ENCODE measurements around the gene ZFHX3.
"Not testable (repeated sequence)": the region's sequence is repeated elsewhere in the genome, so short reads cannot be mapped to it uniquely, and the experiment has no call there.

Gene ZFHX3

DNA sequence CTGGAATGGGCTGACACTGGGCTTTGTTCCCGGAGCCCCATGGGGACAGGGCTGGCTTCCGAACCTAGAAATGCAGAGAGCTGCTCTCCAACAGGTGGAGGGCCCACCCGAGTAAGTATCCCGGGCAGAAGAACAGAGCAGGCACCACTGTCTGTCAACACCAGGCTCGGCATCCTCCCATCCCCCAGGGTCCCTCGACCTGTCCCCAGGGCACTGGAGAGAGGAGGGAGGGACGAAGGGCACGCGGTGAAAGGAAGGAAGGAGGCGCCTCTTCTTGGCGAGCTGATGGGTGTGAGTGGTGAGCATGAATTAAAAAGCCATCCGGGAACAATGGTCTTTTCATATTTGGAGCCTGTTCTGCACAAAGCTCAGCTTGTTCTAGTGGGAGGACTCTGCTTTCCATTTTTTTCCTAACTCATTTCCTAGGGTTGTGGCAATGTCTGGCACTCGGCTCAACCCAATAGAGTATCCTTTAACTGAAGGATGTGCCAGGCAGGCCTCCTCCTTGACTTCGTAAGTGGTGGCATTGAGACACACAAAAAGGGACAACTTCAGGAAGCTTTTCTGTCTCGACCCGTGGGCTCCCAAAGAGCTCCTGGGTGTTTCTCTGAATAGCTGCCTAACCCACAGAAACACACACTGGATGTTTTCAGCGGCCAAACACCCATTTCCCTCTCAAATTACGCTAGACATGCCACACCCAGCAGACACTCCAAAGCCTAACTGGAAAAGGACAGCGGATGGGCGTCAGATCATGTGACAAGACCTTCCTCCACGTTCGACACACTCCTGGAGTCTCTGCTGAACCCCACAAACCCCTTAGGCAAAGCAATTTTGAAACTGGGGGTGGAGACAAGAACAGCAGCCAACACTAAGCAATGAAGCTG is 47.7 kb downstream of the ZFHX3 start:
- peak in 49 of 56 donors; percentile 18 to 77 (median 53) for DNase-seq

DNA sequence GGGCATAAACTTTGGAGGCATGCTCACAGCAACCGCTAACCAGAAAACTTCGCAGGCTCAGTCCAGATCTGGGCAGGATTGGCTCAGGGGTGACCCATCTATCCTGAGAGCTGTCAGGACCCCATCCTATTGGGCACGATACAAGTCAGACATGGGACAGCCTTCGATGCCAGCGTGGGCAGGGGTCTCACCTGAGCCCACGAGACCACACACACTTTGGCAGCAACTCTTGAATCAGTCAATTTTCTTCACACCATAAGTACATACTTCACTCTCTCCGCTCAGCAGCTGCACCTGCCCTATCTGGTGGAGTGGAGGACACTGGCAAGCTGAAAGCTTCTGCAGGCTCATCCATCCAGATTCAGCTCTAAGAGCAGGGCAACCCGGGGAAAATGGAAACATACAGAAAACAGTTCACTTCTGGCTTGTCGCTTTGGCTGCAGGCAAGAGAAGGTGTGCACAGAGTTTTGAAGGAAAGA is 48.3 kb downstream of the ZFHX3 start:
- DNase-seq = no peak

DNA sequence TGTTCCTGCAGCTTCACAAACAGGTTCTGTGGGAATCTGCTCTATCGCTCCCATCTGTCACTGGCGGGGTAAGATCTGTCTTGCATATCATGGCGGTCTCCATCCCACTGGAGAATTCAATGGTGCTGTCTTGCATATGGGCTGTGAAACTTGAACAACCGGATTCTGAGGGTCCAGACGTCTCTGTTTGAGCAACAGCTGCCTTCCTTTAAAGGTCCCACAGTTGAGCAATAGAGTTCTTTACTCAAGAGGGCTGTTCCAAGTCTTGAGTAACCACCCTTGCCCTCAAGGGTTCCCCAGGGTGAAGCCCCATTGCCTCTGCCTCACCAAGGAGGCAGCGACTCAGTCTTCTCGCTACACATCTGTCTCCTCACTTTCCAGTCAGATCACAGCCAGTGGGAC is 50.8 kb downstream of the ZFHX3 start:
- DNase-seq = no peak

GRCh38 chr16:72996291-72997062 is 51.5 kb downstream of the ZFHX3 start:
- no peak for DNase-seq

- not testable (repeated sequence) for DNase-seq
Measured at GRCh38 chr16:72995882-72996270, 52.1 kb downstream of the ZFHX3 start.

GRCh38 chr16:72995151-72995881 is 52.6 kb downstream of the ZFHX3 start:
- DNase-seq = no peak

- DNase-seq = no peak
Measured at GRCh38 chr16:72992142-72992601, 55.8 kb downstream of the ZFHX3 start.

DNA sequence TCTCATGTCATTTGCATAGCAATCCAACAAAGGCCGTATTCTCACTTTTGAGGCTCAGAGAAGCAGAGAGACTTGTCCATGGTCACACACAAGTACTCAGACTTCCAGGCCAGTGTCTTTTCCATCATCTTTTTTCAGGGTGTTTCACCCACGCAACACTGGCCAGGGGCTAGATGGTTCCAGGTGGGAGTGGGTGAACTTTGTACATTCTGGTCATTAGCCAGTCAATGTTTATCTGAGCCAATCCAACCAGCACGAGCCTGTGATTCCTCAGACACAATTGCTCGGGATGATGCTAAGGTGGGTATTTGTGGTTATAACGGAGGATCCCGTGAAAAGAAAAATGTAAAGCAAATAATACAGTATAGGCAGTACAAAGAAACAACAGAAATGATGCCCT is 56.3 kb downstream of the ZFHX3 start:
- no peak for DNase-seq

- no peak for DNase-seq
Measured at GRCh38 chr16:72991211-72991610, 56.7 kb downstream of the ZFHX3 start.

GRCh38 chr16:72990571-72990970 is 57.4 kb downstream of the ZFHX3 start:
- DNase-seq = no peak

DNA sequence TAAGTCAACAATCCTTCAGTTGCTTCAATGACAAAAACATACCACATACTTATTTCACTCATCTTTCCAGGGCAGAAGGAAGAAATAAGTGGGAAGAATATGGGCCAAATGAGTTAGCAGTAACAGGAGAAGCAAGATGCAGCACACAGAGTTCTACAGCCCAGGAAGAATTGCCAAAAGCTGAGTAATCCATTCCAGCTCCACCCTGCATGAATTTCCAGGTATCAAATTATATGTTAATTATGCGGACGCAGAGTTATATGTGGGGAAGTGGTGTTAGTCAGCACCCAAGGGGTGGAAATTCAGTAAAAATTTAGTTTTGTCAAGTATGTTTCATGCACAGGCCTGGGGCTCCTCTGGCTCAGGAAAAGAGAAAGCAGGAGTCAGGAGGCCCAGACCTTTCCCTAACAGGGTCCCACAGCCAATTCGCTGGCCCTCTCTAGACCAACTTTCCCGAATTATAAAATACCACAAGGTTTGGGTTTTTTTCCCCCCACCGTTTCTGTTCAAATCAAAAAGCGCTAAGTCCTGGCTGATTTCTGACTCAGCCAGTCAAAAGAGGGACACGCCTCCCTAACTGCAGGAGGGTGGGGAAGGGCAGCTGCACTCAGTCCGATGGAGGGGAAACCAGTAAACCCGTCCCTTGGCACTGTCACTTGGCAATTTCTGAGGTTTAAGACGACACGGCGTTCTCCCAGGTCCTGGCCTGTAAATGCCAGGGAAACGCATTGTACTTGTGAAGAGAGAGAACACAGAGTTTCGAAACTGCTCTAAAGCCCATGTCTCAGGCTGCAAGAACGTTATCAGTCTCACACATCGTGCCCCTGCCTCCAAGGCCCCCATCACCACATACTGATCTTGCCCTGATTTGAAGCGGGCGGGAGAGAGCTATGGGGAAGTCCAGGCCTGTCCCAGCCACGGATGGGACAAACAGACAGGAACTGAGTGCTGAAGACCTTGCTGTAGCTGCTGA is 58.1 kb downstream of the ZFHX3 start:
- DNase-seq = peak in 19 of 56 donors; percentile 2 to 43 (median 23)

GRCh38 chr16:72989203-72989578 is 58.7 kb downstream of the ZFHX3 start:
- not testable (repeated sequence) for DNase-seq

DNA sequence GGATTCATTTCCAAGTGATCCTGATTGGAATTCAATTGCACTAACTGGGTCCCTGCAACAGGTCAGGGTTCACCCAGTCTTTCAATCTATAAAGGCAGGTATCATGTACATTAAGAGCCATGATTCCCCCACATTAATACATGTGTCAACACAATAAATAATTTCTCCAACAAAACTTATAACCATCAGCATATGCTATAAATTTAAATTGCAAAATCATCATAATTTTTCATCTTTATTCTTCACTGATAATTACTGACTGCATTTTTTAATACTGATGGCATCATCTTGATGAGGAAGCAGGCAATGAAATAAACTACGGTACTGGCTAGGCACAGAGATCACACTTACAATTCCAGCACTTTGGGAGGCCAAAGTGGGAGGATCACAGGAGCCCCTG is 59.4 kb downstream of the ZFHX3 start:
- no peak for DNase-seq

- DNase-seq = no peak
Measured at GRCh38 chr16:72987480-72987901, 60.4 kb downstream of the ZFHX3 start.

DNA sequence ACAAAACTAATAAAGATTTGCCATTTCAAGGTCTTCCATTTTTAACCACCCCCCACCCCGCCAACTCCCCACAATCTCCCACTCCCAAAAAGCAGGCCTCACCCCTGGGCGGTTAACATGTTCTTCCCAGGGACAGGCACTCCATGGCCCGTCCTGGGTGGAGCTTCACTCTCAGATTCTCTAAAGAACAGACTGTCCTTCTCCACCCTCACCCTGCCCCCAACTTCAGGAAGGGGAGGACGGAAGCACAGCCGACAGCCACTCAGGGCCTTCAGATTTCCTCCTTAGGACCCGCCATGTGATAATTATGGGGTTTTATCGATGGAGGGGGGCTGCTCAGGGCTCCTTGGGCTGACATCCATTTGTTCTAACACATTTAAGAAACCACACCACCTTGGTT is 61.9 kb downstream of the ZFHX3 start:
- no peak for DNase-seq

DNA sequence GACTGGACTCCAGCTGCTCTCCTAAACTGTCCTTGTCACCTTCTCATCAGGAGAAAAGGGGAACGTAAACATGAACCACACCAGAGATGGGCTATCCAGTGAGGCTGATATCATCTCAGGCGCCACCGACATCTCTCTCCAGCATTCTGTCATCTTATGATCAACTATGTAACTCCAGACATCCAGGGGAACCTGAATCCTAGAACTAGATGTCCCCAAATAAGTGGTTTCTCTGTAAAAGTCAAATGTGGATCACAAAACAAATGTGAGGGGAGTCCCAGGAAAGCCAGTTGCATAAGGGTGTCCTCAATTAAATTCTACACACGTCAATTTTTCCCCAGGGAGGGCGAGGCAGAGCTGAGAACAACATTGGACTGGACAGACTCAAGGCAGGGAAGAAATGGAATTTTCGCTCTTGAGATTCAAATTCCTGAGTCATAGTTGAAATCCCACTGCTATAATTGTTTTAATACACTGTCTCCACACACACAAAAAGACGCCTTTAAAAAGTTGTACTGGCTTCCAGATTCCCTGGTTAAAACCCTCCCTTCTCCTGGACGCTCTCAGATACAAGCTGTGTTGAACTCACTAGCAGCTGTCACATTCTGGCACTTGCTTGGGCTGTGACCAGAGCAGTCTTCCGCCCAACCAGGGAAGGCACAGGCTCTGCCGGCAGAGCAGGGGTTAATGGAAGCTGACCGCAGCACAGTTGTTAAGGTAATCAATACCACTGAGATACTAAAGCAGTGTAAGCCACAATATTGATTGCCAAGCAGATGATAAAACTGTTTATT is 62.6 kb downstream of the ZFHX3 start:
- DNase-seq = no peak

DNA sequence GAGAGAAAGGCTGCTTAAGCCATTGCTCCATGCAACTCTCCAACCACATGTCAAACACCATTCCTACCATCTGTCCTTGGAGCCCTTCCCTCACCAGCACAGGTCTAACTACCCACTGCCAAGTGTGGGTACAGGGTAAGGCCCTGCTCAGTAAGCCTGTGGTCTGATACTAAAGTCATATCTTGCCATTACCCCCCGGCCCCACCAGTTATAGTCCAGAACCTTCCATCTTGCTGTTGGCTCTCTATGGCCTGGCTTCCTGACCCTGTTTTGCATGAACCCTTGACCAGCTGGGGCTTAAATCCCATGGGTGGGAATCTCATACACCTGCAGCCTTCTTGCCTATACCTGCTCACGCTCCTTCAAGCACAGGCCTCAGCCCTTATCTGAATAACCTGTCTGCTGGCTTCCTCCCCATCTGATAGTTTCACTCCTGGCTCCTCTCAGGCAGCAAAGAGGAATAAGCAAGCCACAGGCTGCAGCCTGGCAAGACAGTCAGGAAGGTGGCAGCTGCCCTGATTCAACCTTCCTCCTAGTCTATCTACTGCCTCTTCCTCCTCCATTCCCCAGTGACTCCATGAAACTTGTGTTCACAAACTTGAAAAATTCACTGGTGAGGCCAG is 64.1 kb downstream of the ZFHX3 start:
- no peak for DNase-seq

GRCh38 chr16:72983241-72983640 is 64.7 kb downstream of the ZFHX3 start:
- DNase-seq = no peak

DNA sequence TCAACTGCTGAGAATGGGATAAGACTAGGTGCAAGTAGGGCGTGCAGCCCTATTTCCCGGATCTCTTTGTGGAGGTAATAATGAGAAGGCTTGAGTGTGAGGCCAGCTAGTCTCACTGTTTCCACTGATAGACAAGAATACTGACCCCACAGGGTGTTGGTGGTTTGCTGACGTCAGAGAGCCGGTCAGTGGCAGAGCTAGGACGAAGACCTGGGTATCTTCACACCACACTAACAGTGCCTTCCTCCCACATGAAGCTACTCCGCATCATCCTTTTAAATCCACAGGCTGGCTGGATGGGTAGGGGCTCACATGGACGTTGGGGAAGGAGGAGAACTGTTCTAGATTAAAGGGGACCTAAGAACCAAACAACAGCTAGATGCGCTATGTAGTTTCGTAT is 68.0 kb downstream of the ZFHX3 start:
- no peak for DNase-seq

All from nucleus accumbens (tissue), 56 donors.